Aorta (tissue), 5 donors: ENCODE measurements around the gene GRM8. TPM values are rescaled to one million over a fixed set of nuclear protein-coding genes. Genes with fewer than 3 reads are reported as not detected.

Experiments used
- ATAC-seq: fragments of 200-7000 bp; cut with Tn5 transposase; one replicate; pipeline ENCODE4 v1.9.1; 2022; ENCODE audit warnings: moderate library complexity; ENCODE audit not compliant: low FRiP score
- DNase-seq, 2 donors: peaks; one replicate each; pipeline ENCODE4 v3.0.0-alpha.2; 2020
- H3K27ac ChIP-seq, 2 donors: one replicate each; pipeline ENCODE4 v1.5.1; 2013; ENCODE audit warnings: low read length in 2 of 2, mild to moderate bottlenecking in 2 of 2, moderate library complexity in 2 of 2, control low read depth in 1 of 2, inconsistent platforms in 1 of 2, low read depth in 1 of 2
- H3K27me3 ChIP-seq, 2 donors: one replicate each; pipeline ENCODE4 v1.6.1; 2013; ENCODE audit warnings: control low read depth in 1 of 2, low read length in 1 of 2, mild to moderate bottlenecking in 1 of 2, moderate library complexity in 1 of 2; ENCODE audit not compliant: insufficient read depth in 2 of 2, control insufficient read depth in 1 of 2
- H3K36me3 ChIP-seq, 2 donors: one replicate each; pipeline ENCODE4 v1.6.1; 2013; ENCODE audit warnings: control low read depth in 1 of 2, low read length in 1 of 2, mild to moderate bottlenecking in 1 of 2; ENCODE audit not compliant: insufficient read depth in 2 of 2, control insufficient read depth in 1 of 2
- H3K4me1 ChIP-seq, 2 donors: one replicate each; pipeline ENCODE4 v1.6.1; 2013; ENCODE audit warnings: low read length in 2 of 2, control low read depth in 1 of 2, mild to moderate bottlenecking in 1 of 2, moderate library complexity in 1 of 2; ENCODE audit not compliant: insufficient read depth in 2 of 2, control insufficient read depth in 1 of 2
- H3K4me3 ChIP-seq, 2 donors: one replicate each; pipeline ENCODE4 v1.5.1; 2013; ENCODE audit warnings: low read length in 2 of 2, control low read depth in 1 of 2, mild to moderate bottlenecking in 1 of 2
- H3K9me3 ChIP-seq: one replicate; pipeline ENCODE4 v1.6.1; 2013; ENCODE audit warnings: mild to moderate bottlenecking, low read length; ENCODE audit not compliant: control insufficient read depth
- WGBS, 2 donors: extraction: QIAGEN DNeasy Blood & Tissue Kit; methylation state at CpG; one replicate each; pipeline ENCODE4 v1.1.7; 2013; 5-methylcytosine and 5-hydroxymethylcytosine counted together
- intact Hi-C, 2 donors: fragments of 100-400 bp; cut with DNase I; formaldehyde crosslinking; loops; one replicate each; pipeline versions ENCODE4 v1.14.2 to v1.15.0; 2022
- polyA plus RNA-seq, 2 donors: library from polyadenylated mRNA; stranded (reverse); fragments of 200-250 nt; gene quantifications; one replicate each; pipeline ENCODE4 v1.2.3, GENCODE V29; 2013
- total RNA-seq, 2 donors: library from RNA; stranded (reverse); fragmentation: NEBNext Ultra II Directional; extraction: Animal tissue kit (Norgen Biotek cat#: 25700); gene quantifications; one replicate each; pipeline ENCODE4 v1.2.1, GENCODE V29; 2021
- donor health status: healthy with polysubstance abuse.
- donor health status: Bipolar disorder and iron deficiency.
- donor health status: DM: no; HTN: no; CAD: no.
- donor health status: DM: no; HTN: no; CAD: no.
- donor health status: DM: yes; HTN: yes; CAD: no.

GRM8 gene
- total and polyA plus RNA-seq, 4 donors: 0.20 TPM; not detected in 3

- DNase-seq (no peak), ATAC-seq (no peak)
- no peak overlapping the region for H3K27ac ChIP-seq
- intact Hi-C loops: no loop called here
- no peak overlapping the region for H3K4me3 ChIP-seq
- WGBS, 2 donors: 46 to 56% methylated on average over 1 of the region's 1 CpG
- no peaks in the 10 kb centered on the region for H3K4me1 ChIP-seq
- H3K9me3 ChIP-seq: no peaks in the 10 kb centered on the region
- no peaks in the 10 kb centered on the region for H3K27me3 ChIP-seq
- no peaks in the 10 kb centered on the region for H3K36me3 ChIP-seq
Measured at GRCh38 chr7:127186686-127187085, 66.1 kb downstream of the GRM8 start.

GRCh38 chr7:127177156-127177555, 75.6 kb downstream of the GRM8 start:
- DNase-seq (no peak), ATAC-seq (no peak)
- H3K36me3 ChIP-seq: no peaks in the 10 kb centered on the region
- H3K27ac ChIP-seq: no peak overlapping the region
- no peaks in the 10 kb centered on the region for H3K9me3 ChIP-seq
- H3K4me3 ChIP-seq: no peak overlapping the region
- intact Hi-C loops: no loop called here
- H3K27me3 ChIP-seq: no peaks in the 10 kb centered on the region
- H3K4me1 ChIP-seq: no peaks in the 10 kb centered on the region

GRCh38 chr7:127162366-127162765, 90.4 kb downstream of the GRM8 start:
- 63 to 70% methylated on average over 2 of the region's 2 CpGs for WGBS, 2 donors
- intact Hi-C loops: no loop called here
- DNase-seq (no peak), ATAC-seq (no peak)
- no peak overlapping the region for H3K4me3 ChIP-seq
- no peaks in the 10 kb centered on the region for H3K9me3 ChIP-seq
- H3K4me1 ChIP-seq: no peaks in the 10 kb centered on the region
- no peak overlapping the region for H3K27ac ChIP-seq
- H3K36me3 ChIP-seq: no peaks in the 10 kb centered on the region
- H3K27me3 ChIP-seq: no peaks in the 10 kb centered on the region

- intact Hi-C loops: no loop called here
- 68 to 77% methylated on average over 3 of the region's 3 CpGs for WGBS, 2 donors
Measured at GRCh38 chr7:127158659-127159058, 94.1 kb downstream of the GRM8 start.

GRCh38 chr7:127154958-127155357, 97.8 kb downstream of the GRM8 start:
- H3K27ac ChIP-seq: no peak overlapping the region
- 64 to 68% methylated on average over 4 of the region's 4 CpGs for WGBS, 2 donors
- ATAC-seq: no peak

More at GRCh38 chr7:127158659-127159058, 94.1 kb downstream of the GRM8 start:
- DNase-seq (no peak), ATAC-seq (no peak)
- no peak overlapping the region for H3K27ac ChIP-seq
- no peaks in the 10 kb centered on the region for H3K9me3 ChIP-seq
- no peaks in the 10 kb centered on the region for H3K36me3 ChIP-seq
- no peak overlapping the region for H3K4me3 ChIP-seq
- no peaks in the 10 kb centered on the region for H3K27me3 ChIP-seq
- no peaks in the 10 kb centered on the region for H3K4me1 ChIP-seq

GRCh38 chr7:127154101-127154500, 98.6 kb downstream of the GRM8 start:
- no peaks in the 10 kb centered on the region for H3K27me3 ChIP-seq
- ATAC-seq (no peak), DNase-seq (no peak)
- no peaks in the 10 kb centered on the region for H3K9me3 ChIP-seq
- H3K4me1 ChIP-seq: no peaks in the 10 kb centered on the region
- H3K4me3 ChIP-seq: no peak overlapping the region
- no peaks in the 10 kb centered on the region for H3K36me3 ChIP-seq
- no peak overlapping the region for H3K27ac ChIP-seq
- intact Hi-C loops: no loop called here
- 44 to 58% methylated on average over 3 of the region's 3 CpGs for WGBS, 2 donors

More at GRCh38 chr7:127154958-127155357, 97.8 kb downstream of the GRM8 start:
- H3K27me3 ChIP-seq: no peaks in the 10 kb centered on the region
- no peaks in the 10 kb centered on the region for H3K9me3 ChIP-seq
- DNase-seq: no peak
- H3K4me3 ChIP-seq: no peak overlapping the region
- H3K36me3 ChIP-seq: no peaks in the 10 kb centered on the region
- no peaks in the 10 kb centered on the region for H3K4me1 ChIP-seq
- intact Hi-C loops: no loop called here

GRCh38 chr7:127153315-127153714, 99.4 kb downstream of the GRM8 start:
- Histone ChIP-seq H3K9me3 (no peaks in the 10 kb centered on the region), H3K27me3 (no peaks in the 10 kb centered on the region), H3K36me3 (no peaks in the 10 kb centered on the region), H3K27ac (no peak overlapping the region), H3K4me1 (no peaks in the 10 kb centered on the region), H3K4me3 (no peak overlapping the region)
- ATAC-seq: no peak
- intact Hi-C loops: no loop called here
- WGBS, 2 donors: 72 to 78% methylated on average over 3 of the region's 3 CpGs
- DNase-seq: no peak

GRCh38 chr7:127152423-127152822, 100.3 kb downstream of the GRM8 start:
- H3K27me3 ChIP-seq: no peaks in the 10 kb centered on the region
- H3K4me3 ChIP-seq: no peak overlapping the region
- no peak for ATAC-seq
- intact Hi-C loops: no loop called here
- no peak overlapping the region for H3K27ac ChIP-seq
- no peaks in the 10 kb centered on the region for H3K4me1 ChIP-seq
- DNase-seq: no peak
- no peaks in the 10 kb centered on the region for H3K36me3 ChIP-seq
- H3K9me3 ChIP-seq: no peaks in the 10 kb centered on the region

GRCh38 chr7:127151379-127151778, 101.4 kb downstream of the GRM8 start:
- no peak for ATAC-seq
- no peaks in the 10 kb centered on the region for H3K36me3 ChIP-seq
- no peaks in the 10 kb centered on the region for H3K27me3 ChIP-seq
- H3K4me1 ChIP-seq: no peaks in the 10 kb centered on the region
- no peak overlapping the region for H3K27ac ChIP-seq
- no peak overlapping the region for H3K4me3 ChIP-seq
- intact Hi-C loops: no loop called here
- 67 to 78% methylated on average over 8 of the region's 8 CpGs for WGBS, 2 donors
- no peaks in the 10 kb centered on the region for H3K9me3 ChIP-seq
- no peak for DNase-seq
